Thyroid gland (tissue), 4 donors: ENCODE results near the gene MARK2. TPM values are rescaled to one million over a fixed set of nuclear protein-coding genes. Genes with fewer than 3 reads are reported as not detected.
A peak's percentile ranks its signal among the peaks of the same experiment; 100 is the strongest.

Experiments used
- DNase-seq, 2 donors: peaks; one replicate each; pipeline ENCODE4 v3.0.0-alpha.2; 2019
- H3K27ac ChIP-seq, 3 donors: fragments of 200-600 bp; sonication (generic); 1 replicate in 2 of 3; 2 replicates in 1 of 3; pipeline ENCODE4 v1.5.1; 2016 to 2019; ENCODE audit warnings: mild to moderate bottlenecking in 1 of 3, moderate library complexity in 1 of 3
- H3K27me3 ChIP-seq: fragments of 200-600 bp; sonication (generic); one replicate; pipeline ENCODE4 v1.5.1; 2019
- H3K36me3 ChIP-seq, 2 donors: fragments of 200-600 bp; sonication (generic); one replicate each; pipeline ENCODE4 v1.5.1; 2016 to 2019
- H3K4me1 ChIP-seq, 2 donors: fragments of 200-600 bp; sonication (generic); one replicate each; pipeline ENCODE4 v1.5.1; 2017 to 2019
- H3K4me3 ChIP-seq, 3 donors: fragments of 200-600 bp; sonication (generic); replicated peaks in 1 of 3; 1 replicate in 2 of 3; 2 replicates in 1 of 3; pipeline ENCODE4 v1.5.1; 2016; ENCODE audit warnings: mild to moderate bottlenecking in 1 of 3
- H3K9me3 ChIP-seq: fragments of 200-600 bp; sonication (generic); one replicate; pipeline ENCODE4 v1.5.1; 2017
- CTCF ChIP-seq, 6 experiments: fragments of 200-600 bp in 3 of 6; fragments of 450-650 bp in 3 of 6; sonication (generic) in 3 of 6; IDR thresholded peaks; one replicate each; pipeline ENCODE4 v1.5.1; 2016 to 2019; ENCODE audit warnings: antibody characterized with exemption in 6 of 6, mild to moderate bottlenecking in 2 of 6, inconsistent platforms in 1 of 6, moderate library complexity in 1 of 6
- POLR2A ChIP-seq, 2 donors: fragments of 450-650 bp; IDR thresholded peaks; one replicate each; pipeline ENCODE4 v1.6.1; 2017; ENCODE audit warnings: antibody characterized with exemption in 2 of 2, mild to moderate bottlenecking in 2 of 2, moderate library complexity in 1 of 2
- WGBS, 2 donors: methylation state at CpG; one replicate each; pipeline ENCODE4 v1.1.5; 2017; 5-methylcytosine and 5-hydroxymethylcytosine counted together
- intact Hi-C: fragments of 100-400 bp; cut with DNase I; formaldehyde crosslinking; loops from one replicate; pipeline ENCODE4 v1.15.1; 2023
- total RNA-seq, 4 donors: library from RNA; depleted of rRNA; stranded (reverse); fragments of >200 nt; gene quantifications; one replicate each; pipeline ENCODE4 v1.2.3, GENCODE V29; 2016

Gene MARK2
- total RNA-seq, 4 donors from 2014 or later: 28.2 to 57.7 (median 48.6) TPM

GRCh38 chr11:63938479-63939396 is 99.8 kb downstream of the MARK2 start, which contains the start of gene NAA40:
Gene NAA40, plus strand, starts transcription at chr11:63939002. Its CDS starts 95 bp downstream, at chr11:63939097.
- WGBS, 2 donors: 0 to 1% methylated on average over 20 to 35 of the region's 92 CpGs
- peaks cover 15 to 18% of the 10 kb centered on the region in 2 donors for H3K4me1 ChIP-seq
- no peaks in the 10 kb centered on the region for H3K27me3 ChIP-seq
- peak within 1 kb of the TSS; percentile 27 to 63 (median 39) for H3K27ac ChIP-seq
- intact Hi-C loops: no loop called here
- no peaks in the 10 kb centered on the region for H3K9me3 ChIP-seq
- peak within 1 kb of the TSS; percentile 72 to 89 (median 86) for H3K4me3 ChIP-seq
- peak; percentile 99 for DNase-seq
- H3K36me3 ChIP-seq: no peaks in the 10 kb centered on the region
- no peak for TF ChIP-seq CTCF (IDR thresholded peaks at IDR 0.05)
- TF ChIP-seq POLR2A (IDR thresholded peaks at IDR 0.05): peak in 1 of 2 donors; percentile 48

- H3K27me3 ChIP-seq: no peaks in the 10 kb centered on the region
- DNase-seq: peak; percentile 11 to 26
- no peaks in the 10 kb centered on the region for H3K36me3 ChIP-seq
- peak overlapping the region in 2 of 3 donors; percentile 39 to 63 for H3K27ac ChIP-seq
- H3K4me3 ChIP-seq: peak overlapping the region; percentile 72 to 89 (median 86)
- intact Hi-C loops: no loop called here
- H3K9me3 ChIP-seq: no peaks in the 10 kb centered on the region
- no peak for TF ChIP-seq POLR2A (IDR thresholded peaks at IDR 0.05)
- TF ChIP-seq CTCF (IDR thresholded peaks at IDR 0.05): peak in 1 of 6 experiments; percentile 9
- WGBS, 2 donors: 2 to 5% methylated on average over 22 to 25 of the region's 26 CpGs
- peaks cover 15 to 18% of the 10 kb centered on the region in 2 donors for H3K4me1 ChIP-seq
Observed at GRCh38 chr11:63939397-63939891, 100.5 kb downstream of the MARK2 start.

- 80% methylated on average over 6 of the region's 6 CpGs for WGBS, 2 donors
Observed at GRCh38 chr11:63940786-63941185, 101.9 kb downstream of the MARK2 start.

DNA sequence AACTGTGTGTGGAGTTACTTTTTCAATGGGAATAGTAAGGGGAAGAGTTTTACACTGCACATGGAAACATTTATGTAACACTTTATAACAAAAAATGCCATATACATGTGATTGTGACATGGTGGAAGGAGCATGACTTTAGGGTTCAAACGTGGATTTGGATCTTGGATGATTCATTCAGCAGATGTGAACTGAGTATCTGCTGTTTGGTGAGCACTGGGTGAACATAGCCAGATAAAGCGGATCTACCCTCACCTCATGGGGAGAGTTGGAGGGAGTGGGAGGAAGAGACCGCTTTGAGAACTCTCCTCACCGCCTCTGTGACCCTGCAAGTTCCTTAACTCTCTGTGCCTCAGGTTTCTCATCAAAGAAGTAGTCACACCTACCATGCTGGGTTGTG is 103.0 kb downstream of the MARK2 start:
- intact Hi-C loops: loop anchor here (5.0 kb wide), 1 partner anchor 175 kb away; the partner anchor contains the start of gene ZFTA
- peaks cover 0 to 6% of the 10 kb centered on the region in 2 donors for H3K36me3 ChIP-seq
- no peak overlapping the region for H3K4me3 ChIP-seq
- H3K4me1 ChIP-seq: peaks cover 25 to 27% of the 10 kb centered on the region in 2 donors
- no peaks in the 10 kb centered on the region for H3K27me3 ChIP-seq
- whole genome bisulfite sequencing, 2 donors: 85 to 90% methylated on average over 4 of the region's 4 CpGs
- H3K27ac ChIP-seq: no peak overlapping the region
- no peak for DNase-seq
- H3K9me3 ChIP-seq: no peaks in the 10 kb centered on the region
- TF ChIP-seq POLR2A (IDR thresholded peaks at IDR 0.05) (no peak), CTCF (IDR thresholded peaks at IDR 0.05) (no peak)

More at GRCh38 chr11:63940786-63941185, 101.9 kb downstream of the MARK2 start:
- TF ChIP-seq CTCF (IDR thresholded peaks at IDR 0.05) (no peak), POLR2A (IDR thresholded peaks at IDR 0.05) (no peak)
- no peak for DNase-seq
- Histone ChIP-seq H3K27ac (no peak overlapping the region), H3K9me3 (no peaks in the 10 kb centered on the region), H3K27me3 (no peaks in the 10 kb centered on the region), H3K36me3 (no peaks in the 10 kb centered on the region), H3K4me1 (peaks cover 25 to 27% of the 10 kb centered on the region in 2 donors), H3K4me3 (no peak overlapping the region)
- intact Hi-C loops: loop anchor here (5.0 kb wide), 1 partner anchor 173 kb away; the partner anchor contains the start of gene ZFTA
